Common myeloid progenitor, CD34-positive (primary cell): Measurements from ENCODE around the gene RHBDL2.
"Not testable (repeated sequence)": the region's sequence is repeated elsewhere in the genome, so short reads cannot be mapped to it uniquely, and the experiment has no call there.

Experiments
- CTCF ChIA-PET: fragments of 350-600 bp; sonication (Branson Sonifier 250); formaldehyde crosslinking; loops from one replicate; lab custom pipeline; 2021; ENCODE audit warnings: antibody characterized with exemption; lab: Charles Lee
- POLR2A ChIA-PET: fragments of 350-600 bp; sonication (Branson Sonifier 250); formaldehyde crosslinking; loops from one replicate; lab custom pipeline; 2021; ENCODE audit warnings: antibody characterized with exemption; lab: Charles Lee
- DNase-seq, 3 donors: peaks; one replicate each; pipeline versions ENCODE4 v3.0.0 to v3.0.0-alpha.2; 2013
- H3K27ac ChIP-seq, 2 experiments: 1 replicate in 1 of 2; 2 replicates in 1 of 2; pipeline ENCODE4 v1.7.0; 2013; ENCODE audit warnings: inconsistent platforms in 2 of 2, low read length in 2 of 2, mild to moderate bottlenecking in 2 of 2, low read depth in 1 of 2, moderate library complexity in 1 of 2; ENCODE audit not compliant: severe bottlenecking in 2 of 2, insufficient read depth in 1 of 2, poor library complexity in 1 of 2
- H3K27me3 ChIP-seq, 5 experiments: replicated peaks in 2 of 5; 1 replicate in 3 of 5; 2 replicates in 2 of 5; pipeline versions ENCODE4 v1.6.1 to v1.7.0; 2013; ENCODE audit warnings: low read length in 4 of 5, mild to moderate bottlenecking in 2 of 5, moderate library complexity in 2 of 5, inconsistent platforms in 1 of 5; ENCODE audit not compliant: insufficient read depth in 5 of 5, control insufficient read depth in 4 of 5
- H3K36me3 ChIP-seq, 4 experiments: 1 replicate in 2 of 4; 2 replicates in 2 of 4; pipeline versions ENCODE4 v1.6.1 to v1.7.0; 2013; ENCODE audit warnings: low read length in 3 of 4, control low read depth in 1 of 4, mild to moderate bottlenecking in 1 of 4; ENCODE audit not compliant: control insufficient read depth in 4 of 4, insufficient read depth in 4 of 4
- H3K4me1 ChIP-seq, 4 experiments: 1 replicate in 3 of 4; 2 replicates in 1 of 4; pipeline versions ENCODE4 v1.6.1 to v1.7.1; 2013; ENCODE audit warnings: low read length in 3 of 4, mild to moderate bottlenecking in 3 of 4, control low read depth in 1 of 4, inconsistent platforms in 1 of 4, moderate library complexity in 1 of 4; ENCODE audit not compliant: control insufficient read depth in 4 of 4, insufficient read depth in 4 of 4; ENCODE audit errors: control extremely low read depth in 1 of 4
- H3K4me3 ChIP-seq, 7 experiments: 1 replicate in 4 of 7; 2 replicates in 3 of 7; pipeline versions ENCODE4 v1.5.1 to v1.7.0; 2013; ENCODE audit warnings: mild to moderate bottlenecking in 7 of 7, low read length in 6 of 7, moderate library complexity in 6 of 7, inconsistent platforms in 2 of 7, low read depth in 2 of 7, control low read depth in 1 of 7; ENCODE audit not compliant: insufficient read depth in 4 of 7, control insufficient read depth in 1 of 7; ENCODE audit errors: extremely low read depth in 1 of 7
- H3K9me3 ChIP-seq, 5 experiments: 1 replicate in 4 of 5; 2 replicates in 1 of 5; pipeline versions ENCODE4 v1.6.1 to v1.7.1; 2013; ENCODE audit warnings: low read length in 4 of 5, mild to moderate bottlenecking in 2 of 5, inconsistent platforms in 1 of 5, low read depth in 1 of 5, moderate library complexity in 1 of 5; ENCODE audit not compliant: control insufficient read depth in 4 of 5, insufficient read depth in 2 of 5; ENCODE audit errors: control extremely low read depth in 1 of 5
- WGBS: methylation state at CpG from one replicate; pipeline ENCODE4 v1.1.5; 2013; ENCODE audit not compliant: insufficient coverage; 5-methylcytosine and 5-hydroxymethylcytosine counted together

The RHBDL2 gene

DNA sequence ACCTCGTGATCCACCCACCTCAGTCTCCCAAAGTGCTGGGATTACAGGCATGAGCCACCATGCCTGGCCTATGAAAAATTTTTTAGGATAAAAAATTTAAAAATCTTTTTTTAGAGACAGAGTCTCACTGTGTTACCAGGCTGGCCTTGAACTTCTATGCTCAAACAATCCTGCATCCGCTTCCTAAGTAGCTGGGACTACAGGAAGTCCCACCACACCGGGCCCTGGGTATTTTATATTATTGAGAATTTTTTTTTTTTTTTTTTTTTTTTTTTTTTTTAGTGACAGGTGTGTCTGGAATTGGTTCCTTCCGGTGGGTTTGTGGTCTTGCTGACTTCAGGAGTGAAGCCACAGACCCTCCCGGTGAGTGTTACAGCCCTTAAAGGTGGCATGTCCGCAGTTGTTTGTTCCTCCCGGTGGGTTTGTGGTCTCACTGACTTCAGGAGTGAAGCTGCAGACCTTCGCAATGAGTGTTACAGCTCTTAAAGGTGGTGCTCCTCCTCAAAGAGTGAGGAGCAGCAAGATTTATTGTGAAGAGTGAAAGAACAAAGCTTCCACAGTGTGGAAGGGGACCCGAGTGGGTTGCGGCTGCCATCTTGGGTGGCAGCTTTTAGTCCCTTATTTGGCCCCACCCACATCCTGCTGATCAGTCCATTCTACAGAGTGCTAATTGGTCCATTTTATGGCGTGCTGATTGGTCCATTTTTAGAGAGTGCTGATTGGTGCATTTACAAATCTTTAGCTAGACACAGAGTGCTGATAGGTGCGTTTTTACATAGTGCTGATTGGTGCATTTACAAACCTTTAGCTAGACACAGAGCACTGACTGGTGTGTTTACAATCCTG, 36.0 kb upstream of the RHBDL2 start:
- 85% methylated on average over 8 of the region's 12 CpGs for WGBS
- H3K9me3 ChIP-seq, H3K4me1 ChIP-seq, H3K27me3 ChIP-seq, H3K36me3 ChIP-seq, POLR2A ChIA-PET, CTCF ChIA-PET, H3K27ac ChIP-seq, H3K4me3 ChIP-seq: not testable (repeated sequence)
- DNase-seq: peak in 1 of 3 donors; percentile 33

DNA sequence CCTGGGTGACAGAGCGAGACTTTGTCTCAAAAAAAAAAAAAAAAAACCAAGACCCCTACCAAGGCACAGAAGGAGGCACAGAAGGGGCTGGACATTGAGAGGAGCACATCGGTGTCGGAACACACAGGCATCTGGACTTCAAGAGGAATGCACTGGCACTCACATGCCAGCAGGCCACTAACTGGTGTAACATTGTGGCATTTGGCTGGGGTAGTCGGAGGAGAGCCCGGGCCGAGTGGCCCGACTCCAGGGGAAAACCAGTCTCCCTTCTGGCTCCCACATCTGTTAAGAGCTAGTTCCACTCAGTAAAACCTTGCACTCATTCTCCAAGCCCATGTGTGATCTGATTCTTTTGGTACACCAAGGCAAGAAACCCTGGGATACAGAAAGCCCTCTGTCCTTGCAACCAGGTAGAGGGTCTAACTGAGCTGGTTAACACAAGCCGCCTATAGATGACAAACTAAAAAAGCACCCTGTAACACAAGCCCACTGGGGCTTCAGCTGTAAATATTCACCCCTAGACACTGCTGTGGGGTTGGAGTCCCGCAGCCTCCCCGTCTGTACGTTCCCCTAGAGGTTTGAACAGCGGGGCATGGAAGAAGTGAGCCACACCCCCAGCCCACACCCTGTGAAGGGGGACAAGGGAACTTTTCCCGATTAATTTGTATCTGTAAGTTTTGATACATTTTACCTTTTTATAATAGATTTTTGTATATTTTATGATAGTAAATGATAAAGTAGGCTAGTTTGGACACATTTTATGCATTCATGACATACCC, 32.2 kb upstream of the RHBDL2 start:
- Histone ChIP-seq H3K4me1 (no peaks in the 10 kb centered on the region), H3K4me3 (no peak overlapping the region), H3K27ac (no peak overlapping the region), H3K9me3 (peaks cover 0 to 9% (median 5%) of the 10 kb centered on the region in 5 experiments), H3K27me3 (no peaks in the 10 kb centered on the region), H3K36me3 (no peaks in the 10 kb centered on the region)
- no peak for DNase-seq
- POLR2A ChIA-PET: no interaction called here
- CTCF ChIA-PET: no interaction called here
- 96% methylated on average over 9 of the region's 13 CpGs for WGBS

DNA sequence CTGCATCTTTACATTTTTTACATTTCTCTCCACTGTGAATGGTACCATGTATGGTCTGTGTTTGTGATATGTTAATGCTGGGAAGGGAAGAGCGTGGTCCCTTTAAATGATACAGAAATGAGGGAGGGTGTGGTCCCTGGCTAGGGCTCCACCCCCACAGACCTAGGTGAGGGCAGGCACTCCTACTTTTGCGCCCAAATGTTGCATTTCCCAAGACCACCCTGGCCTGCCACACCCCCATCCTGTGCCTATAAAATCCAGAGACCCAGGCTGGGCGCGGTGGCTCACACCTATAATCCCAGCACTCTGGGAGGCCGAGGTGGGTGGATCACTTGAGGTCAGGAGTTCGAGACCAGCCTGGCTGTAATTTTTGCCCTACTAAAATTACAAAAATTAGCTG, 31.5 kb upstream of the RHBDL2 start:
- 58% methylated on average over 3 of the region's 6 CpGs for WGBS
- H3K27me3 ChIP-seq, H3K36me3 ChIP-seq, H3K4me1 ChIP-seq, H3K4me3 ChIP-seq, CTCF ChIA-PET, H3K9me3 ChIP-seq, POLR2A ChIA-PET, DNase-seq, H3K27ac ChIP-seq: not testable (repeated sequence)

DNA sequence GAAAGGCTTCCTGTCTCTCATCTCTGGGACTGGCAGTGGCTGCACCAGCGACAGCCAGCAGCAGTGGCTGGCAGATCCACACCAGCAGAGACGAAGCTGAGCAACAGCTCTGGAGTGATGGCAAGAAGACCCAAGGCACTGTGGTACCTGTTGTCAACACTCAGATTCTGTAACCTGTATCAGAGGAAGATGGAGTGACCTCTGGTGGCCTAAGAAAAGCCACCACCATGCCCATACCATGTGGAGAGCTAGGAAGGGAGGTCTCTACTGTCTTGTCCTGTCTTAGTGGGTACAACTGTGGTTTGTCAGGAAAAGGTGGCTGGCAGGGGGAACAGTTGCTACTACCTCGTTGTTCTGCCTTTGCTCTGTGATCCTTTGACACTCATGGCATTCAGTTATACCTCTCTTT, 22.5 kb upstream of the RHBDL2 start:
- no peaks in the 10 kb centered on the region for H3K27me3 ChIP-seq
- H3K4me3 ChIP-seq: no peak overlapping the region
- CTCF ChIA-PET: interaction anchor here (1.3 kb wide), 1 partner anchor 122 kb away, joined by 3 read pairs; no protein-coding TSS in a partner anchor
- peaks cover 0 to 5% (median 0%) of the 10 kb centered on the region in 4 experiments for H3K4me1 ChIP-seq
- 74% methylated on average over 2 of the region's 3 CpGs for WGBS
- H3K27ac ChIP-seq: no peak overlapping the region
- no peaks in the 10 kb centered on the region for H3K36me3 ChIP-seq
- no peaks in the 10 kb centered on the region for H3K9me3 ChIP-seq
- DNase-seq: peak; percentile 11 to 24 (median 22)
- POLR2A ChIA-PET: interaction anchor here (0.6 kb wide), 1 partner anchor 32 kb away, joined by 3 read pairs; no protein-coding TSS in a partner anchor

DNA sequence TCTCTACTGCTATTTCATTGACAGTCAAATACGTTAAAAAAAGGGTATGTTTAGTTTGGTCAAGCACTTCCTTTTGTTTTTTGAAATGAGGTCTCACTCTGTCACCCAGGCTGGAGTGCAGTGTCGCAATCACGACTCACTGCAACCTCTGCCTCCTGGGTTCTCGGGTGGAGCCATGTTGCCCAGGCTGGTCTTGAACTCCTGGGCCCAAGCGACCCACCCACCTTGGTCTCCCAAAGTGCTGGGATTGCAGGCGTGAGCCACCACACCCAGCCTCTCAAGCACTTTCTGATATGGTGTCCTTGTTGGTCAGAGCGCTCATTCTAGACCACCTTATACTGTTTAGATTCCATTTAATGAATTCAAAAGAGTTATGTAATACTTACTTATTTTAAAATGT, 20.9 kb upstream of the RHBDL2 start:
- H3K27ac ChIP-seq: no peak overlapping the region

DNA sequence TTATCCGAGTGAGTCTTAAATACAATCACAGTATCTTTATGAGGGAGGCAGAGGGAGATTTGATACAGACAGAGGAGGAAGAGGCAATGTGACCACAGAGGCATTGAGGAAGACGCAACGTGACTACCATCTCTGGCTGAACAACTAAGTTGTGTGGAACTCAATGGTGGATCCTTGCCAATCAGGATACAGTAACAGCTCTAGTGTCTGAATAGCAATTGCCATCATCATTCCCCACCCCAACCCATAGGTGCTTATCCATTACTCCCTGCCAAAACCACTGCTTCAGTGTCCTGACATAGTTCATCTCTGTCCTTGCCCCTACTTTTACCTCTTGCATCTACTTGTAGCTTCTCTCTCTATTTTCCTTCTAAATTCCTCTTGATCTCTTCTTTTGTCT, 20.5 kb upstream of the RHBDL2 start:
- H3K4me1 ChIP-seq: peaks cover 0 to 5% (median 0%) of the 10 kb centered on the region in 4 experiments
- H3K27ac ChIP-seq: no peak overlapping the region
- POLR2A ChIA-PET: no interaction called here
- CTCF ChIA-PET: no interaction called here
- H3K4me3 ChIP-seq: no peak overlapping the region
- 95% methylated on average over 3 of the region's 3 CpGs for WGBS
- no peak for DNase-seq
- H3K9me3 ChIP-seq: no peaks in the 10 kb centered on the region
- no peaks in the 10 kb centered on the region for H3K36me3 ChIP-seq
- no peaks in the 10 kb centered on the region for H3K27me3 ChIP-seq

More for the DNA sequence above, 20.9 kb upstream of the RHBDL2 start:
- Histone ChIP-seq H3K27me3 (no peaks in the 10 kb centered on the region), H3K4me1 (peaks cover 0 to 5% (median 0%) of the 10 kb centered on the region in 4 experiments), H3K36me3 (no peaks in the 10 kb centered on the region), H3K9me3 (no peaks in the 10 kb centered on the region), H3K4me3 (no peak overlapping the region)
- 65% methylated on average over 4 of the region's 7 CpGs for WGBS
- ChIA-PET CTCF (no interaction called here), POLR2A (no interaction called here)
- DNase-seq: no peak

DNA sequence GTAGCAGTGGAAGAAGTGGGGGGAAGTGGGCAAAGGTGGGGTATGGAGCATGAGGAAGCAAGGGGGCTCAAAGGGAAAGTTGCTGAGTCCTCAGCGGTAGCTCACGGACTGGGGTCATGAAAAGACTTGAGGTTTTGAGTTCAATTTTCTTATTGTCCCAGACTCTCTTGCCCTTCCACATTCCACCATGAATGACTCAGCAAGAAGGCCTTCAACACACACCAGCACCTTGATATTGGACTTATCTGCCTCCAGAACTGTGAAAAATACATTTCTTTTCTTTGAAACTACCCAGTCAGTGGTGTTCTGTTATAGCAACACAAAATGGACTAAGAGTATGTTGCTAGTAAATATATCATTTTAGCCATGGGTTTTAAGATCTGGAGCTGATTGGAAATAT, 17.3 kb upstream of the RHBDL2 start:
- CTCF ChIA-PET: no interaction called here
- Histone ChIP-seq H3K4me3 (no peak overlapping the region), H3K9me3 (no peaks in the 10 kb centered on the region), H3K27ac (no peak overlapping the region), H3K4me1 (peaks cover 0 to 5% (median 0%) of the 10 kb centered on the region in 4 experiments), H3K36me3 (no peaks in the 10 kb centered on the region), H3K27me3 (no peaks in the 10 kb centered on the region)
- POLR2A ChIA-PET: no interaction called here
- WGBS: no CpG with 5 or more reads among the region's 2 CpGs
- DNase-seq: peak in 1 of 3 donors; percentile 10
